Nephron progenitor cell (in vitro differentiated cells): ENCODE results near the gene ATP1A2.
A peak's percentile ranks its signal among the peaks of the same experiment; 100 is the strongest.

Experiments used
- DNase-seq: peaks from one replicate; pipeline ENCODE4 v3.0.0; 2021
- H3K27ac Mint-ChIP-seq: 2 replicates; pipeline ENCODE4 v1.8.0; 2021; ENCODE audit warnings: mild to moderate bottlenecking, moderate library complexity, mixed read lengths
- H3K27me3 Mint-ChIP-seq: 2 replicates; pipeline ENCODE4 v1.8.0; 2021; ENCODE audit warnings: mild to moderate bottlenecking, low read depth, mixed read lengths; ENCODE audit not compliant: poor library complexity
- H3K36me3 Mint-ChIP-seq: 2 replicates; pipeline ENCODE4 v1.8.0; 2021; ENCODE audit warnings: low read depth, mixed read lengths
- H3K4me1 Mint-ChIP-seq: 2 replicates; pipeline ENCODE4 v1.8.0; 2021; ENCODE audit warnings: mixed read lengths
- H3K4me3 Mint-ChIP-seq: 2 replicates; pipeline ENCODE4 v1.8.0; 2021; ENCODE audit warnings: mild to moderate bottlenecking, moderate library complexity, mixed read lengths
- H3K9me3 Mint-ChIP-seq: 2 replicates; pipeline ENCODE4 v1.8.0; 2021; ENCODE audit warnings: mild to moderate bottlenecking, moderate library complexity, mixed read lengths
- TF ChIP-seq, protein P1 (sequence below): fragments of 200-600 bp; sonication (generic); IDR thresholded peaks from 2 replicates; pipeline ENCODE4 v1.5.0; 2021; ENCODE audit warnings: antibody characterized with exemption

The ATP1A2 gene

DNA sequence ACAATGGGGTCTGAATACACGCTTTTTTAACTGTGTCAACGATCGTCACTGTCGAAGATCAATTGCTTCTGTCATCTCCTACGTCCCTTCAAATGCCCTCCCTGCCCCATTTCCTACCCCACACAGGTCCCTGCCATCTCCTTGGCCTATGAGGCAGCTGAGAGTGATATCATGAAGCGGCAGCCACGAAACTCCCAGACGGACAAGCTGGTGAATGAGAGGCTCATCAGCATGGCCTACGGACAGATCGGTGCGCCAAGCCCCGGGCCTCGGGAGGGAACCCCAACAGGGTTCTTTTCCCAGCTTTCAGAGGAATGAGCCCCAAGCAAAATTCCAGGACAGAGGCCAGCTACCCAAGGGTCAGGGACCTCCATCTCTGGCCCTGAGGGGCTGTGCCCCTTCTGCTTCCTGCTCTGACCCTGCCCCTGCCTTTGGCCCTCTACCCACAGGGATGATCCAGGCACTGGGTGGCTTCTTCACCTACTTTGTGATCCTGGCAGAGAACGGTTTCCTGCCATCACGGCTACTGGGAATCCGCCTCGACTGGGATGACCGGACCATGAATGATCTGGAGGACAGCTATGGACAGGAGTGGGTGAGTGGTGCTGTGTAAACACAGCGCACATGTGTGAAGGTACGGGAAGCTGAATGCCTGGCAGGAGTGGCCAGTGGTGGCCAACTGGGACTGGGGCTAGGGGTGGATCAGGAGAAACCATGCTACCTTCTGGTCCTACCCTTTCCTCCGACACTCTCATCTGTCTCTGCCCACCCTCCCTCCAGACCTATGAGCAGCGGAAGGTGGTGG is 20.8 kb downstream of the ATP1A2 start:
- peaks cover 15% of the 10 kb centered on the region for H3K4me1 Mint-ChIP-seq
- H3K36me3 Mint-ChIP-seq: peaks cover 42% of the 10 kb centered on the region
- H3K27ac Mint-ChIP-seq: no peak overlapping the region
- TF ChIP-seq, protein P1, sequence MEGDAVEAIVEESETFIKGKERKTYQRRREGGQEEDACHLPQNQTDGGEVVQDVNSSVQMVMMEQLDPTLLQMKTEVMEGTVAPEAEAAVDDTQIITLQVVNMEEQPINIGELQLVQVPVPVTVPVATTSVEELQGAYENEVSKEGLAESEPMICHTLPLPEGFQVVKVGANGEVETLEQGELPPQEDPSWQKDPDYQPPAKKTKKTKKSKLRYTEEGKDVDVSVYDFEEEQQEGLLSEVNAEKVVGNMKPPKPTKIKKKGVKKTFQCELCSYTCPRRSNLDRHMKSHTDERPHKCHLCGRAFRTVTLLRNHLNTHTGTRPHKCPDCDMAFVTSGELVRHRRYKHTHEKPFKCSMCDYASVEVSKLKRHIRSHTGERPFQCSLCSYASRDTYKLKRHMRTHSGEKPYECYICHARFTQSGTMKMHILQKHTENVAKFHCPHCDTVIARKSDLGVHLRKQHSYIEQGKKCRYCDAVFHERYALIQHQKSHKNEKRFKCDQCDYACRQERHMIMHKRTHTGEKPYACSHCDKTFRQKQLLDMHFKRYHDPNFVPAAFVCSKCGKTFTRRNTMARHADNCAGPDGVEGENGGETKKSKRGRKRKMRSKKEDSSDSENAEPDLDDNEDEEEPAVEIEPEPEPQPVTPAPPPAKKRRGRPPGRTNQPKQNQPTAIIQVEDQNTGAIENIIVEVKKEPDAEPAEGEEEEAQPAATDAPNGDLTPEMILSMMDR: no peak
- H3K4me3 Mint-ChIP-seq: no peak overlapping the region
- peaks cover 10% of the 10 kb centered on the region for H3K27me3 Mint-ChIP-seq
- DNase-seq: no peak
- H3K9me3 Mint-ChIP-seq: no peaks in the 10 kb centered on the region

DNA sequence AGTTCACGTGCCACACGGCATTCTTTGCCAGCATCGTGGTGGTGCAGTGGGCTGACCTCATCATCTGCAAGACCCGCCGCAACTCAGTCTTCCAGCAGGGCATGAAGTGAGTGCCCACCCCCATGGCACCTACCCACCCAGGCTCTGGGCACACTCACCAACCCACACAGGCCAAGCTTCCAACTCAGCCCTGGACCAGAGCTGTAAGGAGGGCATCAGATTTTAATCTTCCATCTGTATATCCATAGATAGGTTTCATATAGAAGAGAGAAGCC is 21.3 kb downstream of the ATP1A2 start:
- H3K36me3 Mint-ChIP-seq: peaks cover 45% of the 10 kb centered on the region
- TF ChIP-seq, protein P1: no peak

DNA sequence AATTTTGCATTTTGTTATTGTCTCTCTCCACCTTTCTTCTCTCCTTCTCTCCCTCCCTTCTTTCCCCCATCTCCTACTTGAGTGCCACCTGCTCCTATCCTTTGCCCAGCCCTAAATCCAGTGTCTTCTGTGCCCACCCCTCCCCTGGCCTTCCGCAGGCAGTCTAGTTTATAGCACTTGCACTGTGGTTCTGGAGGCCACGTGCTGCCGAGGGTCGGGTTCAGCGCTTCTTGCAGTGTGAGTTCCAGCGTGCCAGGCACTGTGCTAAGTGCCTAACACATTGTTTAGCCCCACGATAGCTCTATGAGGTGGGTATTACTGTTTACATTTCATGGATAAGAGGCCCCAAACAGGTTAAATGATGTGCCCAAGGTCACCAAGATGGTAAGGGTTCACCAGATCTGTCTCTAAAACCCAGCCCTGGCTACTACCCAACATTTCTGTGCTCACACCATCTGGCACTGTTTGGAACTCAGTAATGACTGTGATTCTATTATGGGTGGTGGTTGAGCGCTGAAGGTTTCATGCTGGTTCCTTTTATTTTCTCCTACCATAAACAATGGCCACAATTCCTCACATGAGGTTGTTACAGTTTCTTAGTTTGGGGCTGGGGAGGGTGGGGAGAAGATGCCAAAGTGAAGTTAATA is 21.8 kb downstream of the ATP1A2 start:
- peaks cover 50% of the 10 kb centered on the region for H3K36me3 Mint-ChIP-seq
- H3K27ac Mint-ChIP-seq: no peak overlapping the region
- no peak overlapping the region for H3K4me3 Mint-ChIP-seq
- TF ChIP-seq, protein P1: no peak
- peaks cover 10% of the 10 kb centered on the region for H3K27me3 Mint-ChIP-seq
- no peak for DNase-seq
- peaks cover 15% of the 10 kb centered on the region for H3K4me1 Mint-ChIP-seq
- no peaks in the 10 kb centered on the region for H3K9me3 Mint-ChIP-seq

More for the DNA sequence above, 21.3 kb downstream of the ATP1A2 start:
- Mint-ChIP-seq H3K4me3 (no peak overlapping the region), H3K27me3 (peaks cover 10% of the 10 kb centered on the region), H3K27ac (no peak overlapping the region), H3K4me1 (peaks cover 15% of the 10 kb centered on the region), H3K9me3 (no peaks in the 10 kb centered on the region)
- no peak for DNase-seq

DNA sequence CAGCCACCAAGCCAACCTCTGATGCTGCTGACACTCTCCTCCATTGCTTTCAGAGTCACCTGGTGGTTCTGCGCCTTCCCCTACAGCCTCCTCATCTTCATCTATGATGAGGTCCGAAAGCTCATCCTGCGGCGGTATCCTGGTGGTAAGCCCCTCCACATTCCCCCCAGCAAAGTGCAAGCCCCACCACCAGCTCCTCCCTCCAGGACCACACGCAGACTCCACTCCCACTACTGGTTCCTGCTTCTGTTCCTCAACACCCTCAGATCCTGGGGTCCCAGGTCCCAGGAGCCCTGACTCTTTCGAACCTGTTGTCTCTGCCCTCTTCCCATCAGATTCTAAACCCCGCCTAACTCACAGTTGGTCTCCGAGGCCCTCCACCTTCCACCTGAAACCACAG is 24.3 kb downstream of the ATP1A2 start:
- peaks cover 17% of the 10 kb centered on the region for H3K4me1 Mint-ChIP-seq
- TF ChIP-seq, protein P1: no peak
- H3K27ac Mint-ChIP-seq: no peak overlapping the region
- H3K9me3 Mint-ChIP-seq: no peaks in the 10 kb centered on the region
- H3K4me3 Mint-ChIP-seq: no peak overlapping the region
- no peak for DNase-seq
- peaks cover 47% of the 10 kb centered on the region for H3K36me3 Mint-ChIP-seq
- H3K27me3 Mint-ChIP-seq: peaks cover 11% of the 10 kb centered on the region

DNA sequence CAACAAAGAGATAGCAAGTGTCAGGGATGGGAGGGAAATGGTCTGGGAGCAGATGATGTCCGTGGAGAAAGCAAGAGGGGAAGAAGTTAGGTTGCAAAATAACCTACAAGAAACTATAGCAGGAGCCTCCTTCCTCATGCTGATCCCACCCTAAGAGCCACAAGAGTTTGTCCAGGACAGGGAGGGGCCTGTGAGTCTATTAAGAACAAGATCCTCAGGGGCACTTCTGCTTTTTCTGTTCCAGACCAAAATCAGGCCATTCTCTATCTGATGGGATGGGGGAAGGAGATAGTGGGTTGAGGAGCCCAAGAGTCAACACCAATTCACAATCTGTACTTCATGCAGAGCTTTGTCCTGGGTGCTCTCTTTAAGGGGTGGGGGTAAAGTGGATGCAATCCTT is 28.1 kb downstream of the ATP1A2 start:
- no peak overlapping the region for H3K4me3 Mint-ChIP-seq
- H3K27ac Mint-ChIP-seq: no peak overlapping the region
- no peaks in the 10 kb centered on the region for H3K9me3 Mint-ChIP-seq
- H3K27me3 Mint-ChIP-seq: peaks cover 7% of the 10 kb centered on the region
- peaks cover 31% of the 10 kb centered on the region for H3K4me1 Mint-ChIP-seq
- TF ChIP-seq, protein P1: no peak
- peaks cover 31% of the 10 kb centered on the region for H3K36me3 Mint-ChIP-seq
- DNase-seq: no peak

DNA sequence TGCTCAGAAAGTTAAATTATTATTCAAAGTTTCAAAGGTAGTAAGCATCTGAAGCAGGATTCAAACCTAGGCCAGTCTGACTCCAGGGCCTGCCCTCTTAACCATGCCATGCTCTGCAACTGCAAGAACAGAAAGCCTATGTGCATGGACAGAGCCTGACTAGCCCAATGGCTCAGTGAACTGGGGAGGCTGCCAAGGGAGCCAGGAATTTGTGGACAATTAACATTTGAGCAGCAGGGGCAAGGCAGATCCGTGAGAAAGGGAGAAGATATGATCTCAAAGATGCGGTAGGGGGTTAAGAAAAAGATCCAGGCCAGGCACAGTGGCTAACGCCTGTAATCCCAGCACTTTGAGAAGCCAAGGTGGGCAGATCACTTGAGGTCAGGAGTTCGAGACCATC is 29.4 kb downstream of the ATP1A2 start:
- DNase-seq: no peak
- H3K36me3 Mint-ChIP-seq: peaks cover 21% of the 10 kb centered on the region
- no peak overlapping the region for H3K4me3 Mint-ChIP-seq
- H3K27ac Mint-ChIP-seq: peak overlapping the region; percentile 41
- H3K27me3 Mint-ChIP-seq: peaks cover 7% of the 10 kb centered on the region
- no peaks in the 10 kb centered on the region for H3K9me3 Mint-ChIP-seq
- TF ChIP-seq, protein P1: no peak
- peaks cover 29% of the 10 kb centered on the region for H3K4me1 Mint-ChIP-seq
